Activated CD8-positive, alpha-beta memory T cell treated with anti-CD3 and anti-CD28 coated beads, Interleukin-2, amount 10 ng/mL, durations not matched to agents 7 days and 5 days (primary cell): ENCODE results near the gene ST6GALNAC3. TPM values are rescaled to one million over a fixed set of nuclear protein-coding genes. Genes with fewer than 3 reads are reported as not detected.

Experiments used
- ATAC-seq: fragments of 150-1000 bp; cut with Tn5 transposase; one replicate; pipeline ENCODE4 v1.10.0; 2021; ENCODE audit warnings: moderate library complexity
- CTCF ChIA-PET: fragments of 350-600 bp; sonication (Branson Sonifier 250); formaldehyde crosslinking; loops from one replicate; lab custom pipeline; 2021; ENCODE audit warnings: antibody characterized with exemption; lab: Charles Lee
- DNase-seq: peaks from one replicate; pipeline ENCODE4 v3.0.0-alpha.2; 2020
- H3K27ac Mint-ChIP-seq: one replicate; pipeline ENCODE4 v1.8.0; 2021; ENCODE audit warnings: mild to moderate bottlenecking, mixed read lengths
- H3K27me3 Mint-ChIP-seq: one replicate; pipeline ENCODE4 v1.8.0; 2021; ENCODE audit warnings: mixed read lengths
- H3K36me3 Mint-ChIP-seq: one replicate; pipeline ENCODE4 v1.8.0; 2021; ENCODE audit warnings: mild to moderate bottlenecking, mixed read lengths
- H3K4me1 Mint-ChIP-seq: one replicate; pipeline ENCODE4 v1.8.0; 2021; ENCODE audit warnings: mixed read lengths
- H3K4me3 Mint-ChIP-seq: one replicate; pipeline ENCODE4 v1.8.0; 2021; ENCODE audit warnings: mild to moderate bottlenecking, moderate library complexity, mixed read lengths
- H3K9me3 Mint-ChIP-seq: one replicate; pipeline ENCODE4 v1.8.0; 2022; ENCODE audit warnings: low read depth, mixed read lengths
- total RNA-seq, 2 experiments: library from RNA; stranded (reverse); gene quantifications; one replicate each; pipeline ENCODE4 v1.2.3, GENCODE V29; 2021

Gene ST6GALNAC3
- total RNA-seq, 2 experiments from 2014 or later: 0.26 to 0.88 TPM

- no peaks in the 10 kb centered on the region for H3K36me3 Mint-ChIP-seq
- ATAC-seq (no peak), DNase-seq (no peak)
- H3K9me3 Mint-ChIP-seq: no peaks in the 10 kb centered on the region
- CTCF ChIA-PET: no interaction called here
- H3K27ac Mint-ChIP-seq: no peak overlapping the region
- H3K27me3 Mint-ChIP-seq: no peaks in the 10 kb centered on the region
- H3K4me1 Mint-ChIP-seq: no peaks in the 10 kb centered on the region
- no peak overlapping the region for H3K4me3 Mint-ChIP-seq
These were observed 456.4 kb downstream of the ST6GALNAC3 start for GRCh38 chr1:76530953-76531352.

- Mint-ChIP-seq H3K27me3 (no peaks in the 10 kb centered on the region), H3K4me3 (no peak overlapping the region), H3K27ac (no peak overlapping the region), H3K36me3 (no peaks in the 10 kb centered on the region), H3K4me1 (no peaks in the 10 kb centered on the region), H3K9me3 (no peaks in the 10 kb centered on the region)
- CTCF ChIA-PET: no interaction called here
- DNase-seq (no peak), ATAC-seq (no peak)
These were observed 467.1 kb downstream of the ST6GALNAC3 start for GRCh38 chr1:76541618-76542017.

- Mint-ChIP-seq H3K9me3 (no peaks in the 10 kb centered on the region), H3K4me1 (no peaks in the 10 kb centered on the region), H3K36me3 (no peaks in the 10 kb centered on the region), H3K27me3 (no peaks in the 10 kb centered on the region), H3K4me3 (no peak overlapping the region), H3K27ac (no peak overlapping the region)
- no peak for DNase-seq
- CTCF ChIA-PET: interaction anchor here (1.0 kb wide), 1 partner anchor 8 kb away, joined by 3 read pairs; no protein-coding TSS in a partner anchor
- no peak for ATAC-seq
These were observed 467.8 kb downstream of the ST6GALNAC3 start for GRCh38 chr1:76542359-76542758.

- H3K4me1 Mint-ChIP-seq: no peaks in the 10 kb centered on the region
- DNase-seq (no peak), ATAC-seq (no peak)
- H3K4me3 Mint-ChIP-seq: no peak overlapping the region
- H3K36me3 Mint-ChIP-seq: no peaks in the 10 kb centered on the region
- H3K27me3 Mint-ChIP-seq: no peaks in the 10 kb centered on the region
- H3K9me3 Mint-ChIP-seq: no peaks in the 10 kb centered on the region
- no peak overlapping the region for H3K27ac Mint-ChIP-seq
- CTCF ChIA-PET: interaction anchor here (1.0 kb wide), 1 partner anchor 7 kb away, joined by 3 read pairs; no protein-coding TSS in a partner anchor
These were observed 468.9 kb downstream of the ST6GALNAC3 start for GRCh38 chr1:76543495-76543894.

- CTCF ChIA-PET: no interaction called here
- ATAC-seq (no peak), DNase-seq (no peak)
- H3K27ac Mint-ChIP-seq: no peak overlapping the region
- H3K36me3 Mint-ChIP-seq: no peaks in the 10 kb centered on the region
- no peak overlapping the region for H3K4me3 Mint-ChIP-seq
- H3K4me1 Mint-ChIP-seq: no peaks in the 10 kb centered on the region
- no peaks in the 10 kb centered on the region for H3K27me3 Mint-ChIP-seq
- H3K9me3 Mint-ChIP-seq: no peaks in the 10 kb centered on the region
These were observed 471.9 kb downstream of the ST6GALNAC3 start for GRCh38 chr1:76546354-76546933.

GRCh38 chr1:76547916-76548315 is 473.4 kb downstream of the ST6GALNAC3 start:
- CTCF ChIA-PET: no interaction called here
- Mint-ChIP-seq H3K9me3 (no peaks in the 10 kb centered on the region), H3K27ac (no peak overlapping the region), H3K36me3 (no peaks in the 10 kb centered on the region), H3K27me3 (no peaks in the 10 kb centered on the region), H3K4me3 (no peak overlapping the region), H3K4me1 (no peaks in the 10 kb centered on the region)
- DNase-seq (no peak), ATAC-seq (no peak)

GRCh38 chr1:76548513-76549100 is 474.1 kb downstream of the ST6GALNAC3 start:
- ATAC-seq: no peak
- H3K4me3 Mint-ChIP-seq: no peak overlapping the region
- CTCF ChIA-PET: no interaction called here
- DNase-seq: no peak
- H3K27me3 Mint-ChIP-seq: no peaks in the 10 kb centered on the region
- no peaks in the 10 kb centered on the region for H3K4me1 Mint-ChIP-seq
- no peak overlapping the region for H3K27ac Mint-ChIP-seq
- H3K9me3 Mint-ChIP-seq: no peaks in the 10 kb centered on the region
- H3K36me3 Mint-ChIP-seq: no peaks in the 10 kb centered on the region

GRCh38 chr1:76554283-76554682 is 479.7 kb downstream of the ST6GALNAC3 start:
- H3K9me3 Mint-ChIP-seq: no peaks in the 10 kb centered on the region
- no peak overlapping the region for H3K4me3 Mint-ChIP-seq
- H3K4me1 Mint-ChIP-seq: no peaks in the 10 kb centered on the region
- no peak for DNase-seq
- no peaks in the 10 kb centered on the region for H3K27me3 Mint-ChIP-seq
- CTCF ChIA-PET: no interaction called here
- no peak overlapping the region for H3K27ac Mint-ChIP-seq
- ATAC-seq: no peak
- no peaks in the 10 kb centered on the region for H3K36me3 Mint-ChIP-seq

GRCh38 chr1:76562292-76562691 is 487.7 kb downstream of the ST6GALNAC3 start:
- CTCF ChIA-PET: no interaction called here
- no peak overlapping the region for H3K4me3 Mint-ChIP-seq
- no peaks in the 10 kb centered on the region for H3K36me3 Mint-ChIP-seq
- no peak for ATAC-seq
- no peaks in the 10 kb centered on the region for H3K4me1 Mint-ChIP-seq
- H3K27ac Mint-ChIP-seq: no peak overlapping the region
- no peak for DNase-seq
- no peaks in the 10 kb centered on the region for H3K27me3 Mint-ChIP-seq
- no peaks in the 10 kb centered on the region for H3K9me3 Mint-ChIP-seq

GRCh38 chr1:76568573-76569238 is 494.2 kb downstream of the ST6GALNAC3 start:
- H3K27ac Mint-ChIP-seq: no peak overlapping the region
- H3K9me3 Mint-ChIP-seq: no peaks in the 10 kb centered on the region
- H3K27me3 Mint-ChIP-seq: peaks cover 2% of the 10 kb centered on the region
- CTCF ChIA-PET: no interaction called here
- no peak overlapping the region for H3K4me3 Mint-ChIP-seq
- no peak for DNase-seq
- no peaks in the 10 kb centered on the region for H3K4me1 Mint-ChIP-seq
- no peak for ATAC-seq
- H3K36me3 Mint-ChIP-seq: no peaks in the 10 kb centered on the region

GRCh38 chr1:76571248-76571647 is 496.7 kb downstream of the ST6GALNAC3 start:
- DNase-seq: no peak
- H3K27ac Mint-ChIP-seq: no peak overlapping the region
- CTCF ChIA-PET: no interaction called here
- H3K27me3 Mint-ChIP-seq: peaks cover 2% of the 10 kb centered on the region
- H3K4me1 Mint-ChIP-seq: no peaks in the 10 kb centered on the region
- H3K36me3 Mint-ChIP-seq: no peaks in the 10 kb centered on the region
- H3K9me3 Mint-ChIP-seq: no peaks in the 10 kb centered on the region
- ATAC-seq: no peak
- H3K4me3 Mint-ChIP-seq: no peak overlapping the region

- CTCF ChIA-PET: no interaction called here
These were observed 497.7 kb downstream of the ST6GALNAC3 start for GRCh38 chr1:76572229-76572628.

GRCh38 chr1:76576876-76577524 is 502.5 kb downstream of the ST6GALNAC3 start:
- no peak overlapping the region for H3K27ac Mint-ChIP-seq
- ATAC-seq (no peak), DNase-seq (no peak)
- H3K4me3 Mint-ChIP-seq: no peak overlapping the region
- H3K4me1 Mint-ChIP-seq: no peaks in the 10 kb centered on the region
- H3K27me3 Mint-ChIP-seq: peaks cover 2% of the 10 kb centered on the region
- CTCF ChIA-PET: no interaction called here
- H3K36me3 Mint-ChIP-seq: no peaks in the 10 kb centered on the region
- no peaks in the 10 kb centered on the region for H3K9me3 Mint-ChIP-seq

More at GRCh38 chr1:76572229-76572628, 497.7 kb downstream of the ST6GALNAC3 start:
- Mint-ChIP-seq H3K27me3 (peaks cover 2% of the 10 kb centered on the region), H3K27ac (no peak overlapping the region), H3K4me1 (no peaks in the 10 kb centered on the region), H3K36me3 (no peaks in the 10 kb centered on the region), H3K9me3 (no peaks in the 10 kb centered on the region), H3K4me3 (no peak overlapping the region)
- DNase-seq: no peak
- no peak for ATAC-seq
